GM19455 (cell line): Measurements from ENCODE around the gene CCDC192.

Source experiments
- ATAC-seq: cut with Tn5 transposase; IDR thresholded peaks from one replicate; pipeline ENCODE4 v1.9.1; 2021; ENCODE audit not compliant: unreplicated experiment

CCDC192 gene

DNA sequence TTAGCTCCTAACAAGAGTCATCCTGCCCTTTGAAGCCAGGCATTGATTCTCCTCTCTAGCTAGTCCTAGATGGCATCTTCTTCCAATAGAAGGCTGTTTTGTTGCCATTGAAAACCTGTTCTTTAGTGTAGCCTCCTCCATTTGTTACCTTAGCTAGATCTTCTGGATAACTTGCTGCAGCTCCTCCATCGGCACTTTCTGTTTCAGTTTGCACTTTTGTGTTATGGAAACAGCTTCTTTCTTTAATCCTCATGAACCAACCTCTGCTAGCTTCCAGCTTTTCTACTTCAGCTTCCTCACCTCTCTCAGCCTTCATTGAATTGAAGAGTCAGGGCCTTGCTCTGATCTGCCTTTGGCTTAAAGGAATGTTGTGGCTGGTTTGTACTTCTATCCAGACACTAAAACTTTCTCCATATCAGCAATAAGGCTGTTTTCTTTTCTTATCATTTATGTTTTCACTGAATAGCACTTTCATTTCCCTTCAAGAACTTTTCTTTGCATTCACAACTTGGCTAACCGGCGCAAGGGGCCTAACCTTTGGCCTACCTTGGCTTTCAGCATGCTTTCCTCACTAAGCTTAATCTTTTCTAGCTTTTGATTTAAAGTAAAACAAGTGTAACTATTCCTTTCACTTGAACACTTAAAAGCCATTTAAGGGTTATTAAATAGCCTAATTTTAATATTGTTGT lies 213.8 kb downstream of the CCDC192 start:
- ATAC-seq, result no peak

- no peak for ATAC-seq
Measured at GRCh38 chr5:127919006-127919796, 216.0 kb downstream of the CCDC192 start.

DNA sequence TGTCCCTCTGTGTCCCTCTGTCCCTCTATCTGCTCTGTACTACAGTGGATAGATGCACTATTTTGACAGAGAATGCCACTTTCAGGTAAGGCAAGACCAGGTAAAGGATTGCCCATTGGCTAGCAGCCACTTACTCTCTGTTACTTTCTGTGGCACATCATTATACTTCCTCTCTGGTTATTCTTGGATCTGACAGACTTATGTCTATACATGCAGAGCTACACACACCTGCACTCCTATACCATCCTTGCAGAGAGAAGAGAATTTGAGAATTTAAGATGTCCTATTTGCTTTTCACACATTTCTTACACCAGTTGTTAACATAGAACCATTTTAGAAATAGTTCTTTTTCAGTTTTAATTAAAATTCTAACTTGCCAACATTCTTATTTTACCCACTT lies 216.6 kb downstream of the CCDC192 start:
- ATAC-seq, result no peak

- no peak for ATAC-seq
Measured at GRCh38 chr5:127920936-127921335, 217.7 kb downstream of the CCDC192 start.

- ATAC-seq, result no peak
Measured at GRCh38 chr5:127922603-127923002, 219.4 kb downstream of the CCDC192 start.

DNA sequence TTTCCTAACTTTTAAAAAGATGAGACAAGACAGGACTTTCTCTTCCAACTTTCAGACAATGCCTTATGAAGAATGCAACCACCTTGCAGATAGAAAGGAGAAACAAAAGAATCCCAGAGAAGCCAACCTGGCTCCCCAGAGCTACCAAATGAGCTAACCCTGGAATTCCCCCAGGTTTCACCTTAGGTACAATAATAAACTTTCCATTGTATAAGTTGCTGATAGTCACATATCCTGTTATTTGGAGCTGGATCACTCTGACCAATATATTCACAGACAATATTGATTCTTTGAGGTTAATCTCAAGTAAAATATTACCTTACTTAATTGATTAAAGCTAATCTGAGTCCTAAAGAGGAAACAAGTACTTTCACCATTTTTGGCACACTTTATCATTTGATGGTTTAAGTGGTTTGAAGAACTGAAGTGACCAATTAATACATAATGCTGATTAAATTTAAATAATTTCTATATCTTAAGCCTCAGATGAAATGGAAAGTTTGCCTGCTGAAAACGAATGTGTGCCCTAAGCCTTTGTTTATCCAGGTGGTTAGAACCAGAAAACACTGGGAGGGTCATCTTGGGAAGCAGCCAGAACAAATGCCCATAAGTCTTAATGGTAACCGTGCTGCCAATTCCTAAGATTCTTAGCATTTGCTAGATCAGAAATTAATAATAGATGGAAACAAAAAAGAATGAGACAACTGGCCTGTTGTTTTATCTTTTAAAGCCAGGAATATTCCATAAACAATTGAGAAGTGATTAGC lies 220.8 kb downstream of the CCDC192 start:
- no peak for ATAC-seq

DNA sequence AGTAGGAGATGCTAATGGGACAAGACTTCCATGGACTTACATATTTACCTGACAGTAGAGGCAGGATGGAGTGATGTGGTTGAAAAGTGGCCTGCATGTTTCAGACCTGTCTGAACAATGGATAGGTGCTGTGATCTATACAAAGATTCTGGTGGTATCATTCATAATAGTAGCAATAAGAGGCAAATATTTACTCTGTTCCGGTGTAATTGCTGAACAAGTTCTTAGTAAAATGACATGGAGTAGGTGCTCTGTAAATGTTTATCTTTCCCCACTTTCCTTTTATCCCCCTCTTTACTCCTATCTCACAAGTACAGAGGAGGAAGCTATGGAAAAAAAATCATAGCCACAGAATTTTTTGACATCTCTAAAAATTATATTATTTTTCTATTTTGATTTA lies 221.4 kb downstream of the CCDC192 start:
- no peak for ATAC-seq

DNA sequence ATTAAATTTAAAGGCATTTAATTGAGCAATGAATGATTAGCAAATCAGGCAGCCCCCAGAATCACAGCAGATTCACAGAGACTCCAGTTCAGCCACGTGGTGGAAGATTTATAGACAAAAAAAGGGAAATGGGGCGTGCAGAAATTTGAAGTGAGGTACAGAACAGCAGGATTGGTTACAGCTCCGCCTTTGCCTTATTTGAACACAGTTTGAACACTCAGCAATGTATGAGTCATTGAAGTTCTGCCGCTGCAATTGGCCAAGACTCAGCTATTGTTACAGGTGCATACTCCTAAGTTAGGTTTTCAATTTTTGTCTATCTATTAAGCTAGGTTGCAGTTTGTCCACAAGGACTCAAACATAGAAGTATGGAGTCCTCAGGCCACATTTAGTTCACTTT lies 222.7 kb downstream of the CCDC192 start:
- ATAC-seq, result no peak

DNA sequence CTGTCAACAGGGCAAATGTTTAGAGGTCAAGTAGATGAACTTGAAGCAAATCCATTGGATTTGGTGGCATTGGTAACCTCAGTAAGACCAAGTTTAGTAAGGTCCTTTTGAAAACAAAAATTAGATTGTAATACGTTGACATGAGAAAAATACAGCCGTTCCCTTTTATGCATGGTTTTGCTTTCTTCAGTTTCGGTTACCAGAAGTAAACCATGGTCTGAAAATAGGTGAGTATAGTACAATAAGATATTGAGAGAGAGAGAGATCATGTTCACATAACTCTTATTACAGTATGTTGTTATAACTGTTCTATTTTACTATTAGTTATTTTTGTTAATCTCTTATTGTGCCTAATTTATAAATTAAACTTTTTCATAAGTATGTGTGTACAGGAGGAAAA lies 223.8 kb downstream of the CCDC192 start:
- ATAC-seq, result no peak

DNA sequence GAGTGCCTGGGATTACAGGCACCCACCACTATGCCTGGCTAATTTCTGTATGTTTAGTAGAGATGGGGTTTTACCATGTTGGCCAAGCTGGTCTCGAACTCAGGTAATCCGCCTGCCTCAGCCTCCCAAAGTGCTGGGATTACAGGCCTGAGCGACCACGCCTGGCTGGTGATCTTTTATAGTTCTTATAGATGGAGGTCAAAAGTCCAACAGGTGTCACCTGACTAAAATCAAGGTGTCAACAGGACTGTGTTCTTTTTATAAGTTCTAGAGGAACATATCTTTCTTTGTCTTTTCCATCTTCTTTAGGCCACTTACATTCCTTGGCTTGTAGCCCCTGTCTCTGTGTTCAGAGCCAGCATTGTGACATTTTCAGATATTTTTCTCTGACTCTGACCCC lies 224.9 kb downstream of the CCDC192 start:
- ATAC-seq, result no peak

DNA sequence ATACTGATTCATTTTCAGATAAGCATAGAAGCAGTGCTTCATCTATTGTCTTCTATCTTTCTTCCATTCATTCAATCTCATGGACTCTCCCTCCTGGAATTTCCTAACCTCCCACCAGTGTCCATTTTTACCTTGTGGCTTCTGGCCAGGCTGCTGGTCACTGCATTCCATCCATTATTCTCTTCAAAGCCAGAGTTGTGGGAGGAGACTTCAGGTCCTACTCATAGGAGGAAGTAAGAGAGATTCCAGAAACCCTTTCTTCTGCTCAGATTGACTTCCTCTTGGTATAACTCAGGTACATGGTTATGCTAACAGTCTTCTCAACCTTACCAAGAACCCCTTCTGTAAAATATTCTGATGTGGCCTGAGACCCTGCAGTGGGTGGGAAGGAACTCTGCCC lies 227.1 kb downstream of the CCDC192 start:
- no peak for ATAC-seq

- ATAC-seq, result no peak
Measured at GRCh38 chr5:127931396-127931795, 228.2 kb downstream of the CCDC192 start.

- no peak for ATAC-seq
Measured at GRCh38 chr5:127933348-127933747, 230.2 kb downstream of the CCDC192 start.

GRCh38 chr5:127934791-127935256 lies 231.6 kb downstream of the CCDC192 start:
- ATAC-seq, result no peak

DNA sequence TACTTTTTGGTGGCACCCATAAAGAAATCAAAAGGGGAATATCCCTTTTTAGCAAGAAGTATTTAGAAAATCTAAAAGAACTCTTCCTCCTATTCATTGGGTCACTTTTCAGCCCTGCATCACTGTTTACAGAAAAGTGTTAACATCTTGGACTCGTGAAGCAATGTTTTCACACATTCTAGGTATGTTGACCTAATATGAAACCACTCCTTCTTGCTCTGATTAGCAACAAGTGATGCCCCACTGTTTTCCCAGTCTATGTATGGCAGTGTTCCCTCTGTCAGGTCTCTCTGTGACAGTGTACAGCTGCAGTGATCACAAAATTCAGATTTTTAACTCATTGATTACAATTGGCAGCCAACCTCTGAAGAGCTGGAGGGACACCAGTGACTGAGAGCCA lies 232.2 kb downstream of the CCDC192 start:
- no peak for ATAC-seq

DNA sequence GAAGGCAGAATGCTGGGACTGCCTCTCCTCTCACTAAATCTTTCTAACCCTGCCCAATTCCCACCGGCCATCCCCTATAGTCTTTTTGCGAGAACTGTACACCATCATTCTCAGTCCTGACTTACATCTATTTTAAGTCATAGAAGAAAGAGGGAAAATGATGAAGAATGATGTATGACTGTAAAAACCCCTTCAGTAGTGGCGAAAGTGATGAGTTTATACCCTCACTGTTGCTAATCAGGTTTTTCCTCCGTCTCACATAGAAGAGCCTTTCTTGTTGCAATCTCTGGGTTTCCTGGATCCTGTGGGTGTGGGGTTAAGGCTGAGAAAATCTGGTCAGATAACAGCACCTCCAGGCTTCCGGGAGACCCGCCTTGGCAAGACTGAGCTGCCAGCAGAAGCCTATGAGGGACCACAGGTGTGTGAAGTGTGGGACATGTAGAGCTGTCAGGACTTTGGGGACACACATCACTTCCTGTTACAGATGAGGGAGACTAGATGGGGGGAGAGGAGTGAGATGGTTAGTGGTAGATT lies 233.3 kb downstream of the CCDC192 start:
- no peak for ATAC-seq

DNA sequence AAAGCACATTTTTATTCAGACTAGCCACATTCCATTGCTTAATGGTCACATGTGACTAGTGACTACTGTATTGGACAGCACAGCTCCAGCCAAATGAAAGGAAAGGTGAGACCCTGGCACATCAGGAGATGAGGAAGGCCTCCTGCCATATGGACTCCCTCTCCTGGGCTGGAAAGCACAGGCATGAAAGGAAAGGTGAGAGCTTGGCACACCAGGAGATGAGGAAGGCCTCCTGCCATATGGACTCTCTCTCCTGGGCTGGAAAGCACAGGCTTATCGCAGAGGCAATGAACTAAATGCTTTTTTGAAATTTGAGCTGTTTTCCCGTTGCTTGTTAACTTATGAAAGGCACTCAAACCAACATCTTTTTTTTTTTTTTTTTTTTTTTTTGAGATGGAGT lies 235.6 kb downstream of the CCDC192 start:
- ATAC-seq, result no peak

DNA sequence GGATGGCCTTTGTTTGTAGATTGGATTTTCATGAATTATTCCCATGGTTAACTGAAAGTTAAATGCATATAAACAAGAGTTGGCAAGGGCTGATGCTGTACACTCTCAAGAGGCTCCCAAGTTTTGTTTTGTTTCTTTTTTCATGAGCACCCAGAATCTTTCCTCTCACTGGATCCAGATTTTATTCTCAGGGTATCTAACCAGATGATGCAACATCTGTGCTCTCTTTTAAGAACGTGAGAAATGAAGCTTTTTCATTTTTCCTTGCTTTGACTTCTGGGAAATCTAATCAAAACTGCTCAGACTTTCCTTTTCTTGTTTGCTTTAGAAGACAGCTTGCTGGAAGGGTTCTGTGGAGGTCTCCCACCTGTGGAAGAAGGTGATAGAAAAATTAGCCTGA lies 237.7 kb downstream of the CCDC192 start:
- no peak for ATAC-seq

DNA sequence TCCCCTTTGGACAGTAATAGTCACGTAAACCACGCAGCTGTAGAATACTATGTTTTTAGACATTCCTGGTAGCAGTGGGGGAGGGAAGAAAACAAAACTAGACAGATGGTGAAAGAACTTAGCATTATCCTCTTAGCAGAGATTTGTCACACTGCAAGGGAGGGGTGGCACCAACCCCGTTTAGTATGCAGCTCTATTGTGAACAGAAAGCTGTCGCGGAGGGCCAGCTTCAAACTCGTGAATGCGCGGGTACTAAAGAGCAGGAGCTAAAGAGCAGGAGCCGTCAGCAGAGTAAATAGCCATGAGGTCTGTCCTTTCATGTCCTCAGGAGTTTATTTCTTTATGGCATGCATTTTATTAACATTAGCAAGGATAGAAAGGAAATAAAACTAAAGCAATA lies 238.5 kb downstream of the CCDC192 start:
- no peak for ATAC-seq

DNA sequence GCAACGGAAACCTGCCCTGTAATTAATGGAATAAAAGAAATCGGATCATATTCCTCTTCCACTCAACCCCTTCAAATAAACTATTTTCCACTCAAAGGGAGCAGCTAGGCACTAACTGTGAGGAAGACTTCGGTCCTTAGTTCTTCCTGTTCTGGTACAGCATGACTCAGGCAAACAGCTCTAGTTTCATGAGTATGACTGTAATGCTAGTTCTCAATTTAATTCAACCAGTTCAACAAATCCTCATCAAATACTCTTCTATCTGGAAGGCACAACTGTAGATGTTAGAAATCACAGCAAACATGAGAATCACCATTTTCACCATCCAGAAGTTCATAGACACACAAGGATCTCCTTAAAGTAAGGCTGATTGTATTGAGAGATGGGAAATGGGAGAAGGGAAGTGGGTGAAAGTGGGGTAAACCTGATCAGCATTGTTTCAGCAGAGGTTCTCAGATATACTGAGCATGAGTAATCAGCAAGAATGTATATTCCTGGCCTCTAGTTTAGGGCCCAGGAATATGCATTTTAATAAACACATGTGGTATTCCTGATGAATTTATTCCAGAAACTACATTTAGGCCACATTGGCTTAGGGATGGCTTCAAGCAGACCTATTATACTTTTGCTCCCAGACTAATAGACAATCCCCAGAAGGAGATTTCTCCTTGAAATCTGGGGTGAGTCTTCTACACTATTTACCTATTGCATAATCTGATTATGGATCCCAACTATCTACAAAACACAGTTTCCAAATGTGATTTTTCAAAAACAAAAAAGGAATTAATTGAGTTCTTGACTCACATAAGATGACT lies 239.3 kb downstream of the CCDC192 start:
- no peak for ATAC-seq

GRCh38 chr5:127943061-127943371 lies 239.8 kb downstream of the CCDC192 start:
- peak; percentile 64 for ATAC-seq
